GM18858 (cell line): ENCODE data around the gene SRGAP3.
"Not testable (repeated sequence)": the region's sequence is repeated elsewhere in the genome, so short reads cannot be mapped to it uniquely, and the experiment has no call there.

ENCODE experiments used
- ATAC-seq: cut with Tn5 transposase; IDR thresholded peaks from one replicate; pipeline ENCODE4 v1.9.1; 2021; ENCODE audit not compliant: unreplicated experiment

SRGAP3 gene

GRCh38 chr3:9098716-9099675, 150.4 kb downstream of the SRGAP3 start:
- no peak for ATAC-seq

GRCh38 chr3:9097495-9097894, 152.0 kb downstream of the SRGAP3 start:
- no peak for ATAC-seq

DNA sequence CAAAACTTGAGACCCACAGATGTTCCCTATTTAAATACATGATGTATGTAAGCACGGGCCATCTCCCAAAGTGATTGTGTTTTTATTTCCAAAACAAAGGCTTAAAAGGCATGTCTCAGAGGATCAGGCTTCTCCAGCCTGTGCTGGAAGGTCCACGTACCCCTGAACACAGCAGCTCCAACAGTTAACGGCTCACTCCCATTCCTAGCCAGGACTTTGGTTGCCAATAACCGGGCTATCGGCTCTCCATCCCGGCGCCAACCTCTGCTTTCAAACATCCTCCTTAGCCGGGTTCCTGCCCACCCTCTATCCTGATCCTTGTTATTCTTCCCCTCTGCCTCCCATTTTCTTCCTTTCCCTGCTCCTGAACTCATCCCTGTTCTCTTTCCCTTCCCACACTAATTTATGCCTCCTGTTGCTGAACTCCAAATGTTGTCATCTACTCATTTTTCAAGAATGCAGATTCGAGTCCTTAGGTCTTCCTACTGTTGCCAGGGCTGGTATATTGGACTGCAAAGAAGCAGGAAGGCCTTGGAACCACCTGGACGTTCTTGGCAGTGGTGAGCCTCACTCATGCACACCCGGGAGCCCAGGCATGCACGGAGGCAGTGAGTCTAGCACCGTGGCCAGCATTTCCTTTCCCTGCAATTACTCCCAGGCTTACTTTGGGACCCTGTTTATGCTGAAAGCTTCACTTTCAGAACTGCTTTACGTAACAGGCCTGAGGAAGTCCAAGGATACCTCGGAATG, 157.8 kb downstream of the SRGAP3 start:
- no peak for ATAC-seq

GRCh38 chr3:9088441-9089353, 160.7 kb downstream of the SRGAP3 start:
- ATAC-seq: no peak

- no peak for ATAC-seq
These were observed 161.5 kb downstream of the SRGAP3 start for GRCh38 chr3:9087831-9088413.

GRCh38 chr3:9085428-9085827, 164.0 kb downstream of the SRGAP3 start:
- not testable (repeated sequence) for ATAC-seq

GRCh38 chr3:9081184-9081818, 168.1 kb downstream of the SRGAP3 start:
- no peak for ATAC-seq

- peak; percentile 65 for ATAC-seq
These were observed 169.3 kb downstream of the SRGAP3 start for GRCh38 chr3:9080163-9080562.

DNA sequence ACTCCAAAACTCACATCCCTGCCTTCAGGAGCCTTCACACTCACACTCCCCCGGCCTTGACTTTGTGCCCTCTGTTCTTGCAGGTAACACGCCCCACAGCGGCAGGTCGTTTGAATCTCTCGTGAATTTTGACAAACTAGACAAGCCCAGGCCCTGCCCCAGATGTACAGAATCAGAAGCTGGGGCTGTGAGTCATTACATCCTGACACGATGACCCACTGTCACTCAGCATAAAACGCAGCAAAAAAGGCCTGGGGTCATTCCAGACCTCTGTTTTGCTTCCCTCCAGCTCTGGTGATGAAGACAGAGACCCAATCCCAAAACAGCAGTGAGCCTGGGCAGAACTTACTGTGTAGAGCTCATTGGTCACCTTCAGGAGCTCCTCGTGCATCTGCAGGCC, 169.8 kb downstream of the SRGAP3 start:
- ATAC-seq: no peak

DNA sequence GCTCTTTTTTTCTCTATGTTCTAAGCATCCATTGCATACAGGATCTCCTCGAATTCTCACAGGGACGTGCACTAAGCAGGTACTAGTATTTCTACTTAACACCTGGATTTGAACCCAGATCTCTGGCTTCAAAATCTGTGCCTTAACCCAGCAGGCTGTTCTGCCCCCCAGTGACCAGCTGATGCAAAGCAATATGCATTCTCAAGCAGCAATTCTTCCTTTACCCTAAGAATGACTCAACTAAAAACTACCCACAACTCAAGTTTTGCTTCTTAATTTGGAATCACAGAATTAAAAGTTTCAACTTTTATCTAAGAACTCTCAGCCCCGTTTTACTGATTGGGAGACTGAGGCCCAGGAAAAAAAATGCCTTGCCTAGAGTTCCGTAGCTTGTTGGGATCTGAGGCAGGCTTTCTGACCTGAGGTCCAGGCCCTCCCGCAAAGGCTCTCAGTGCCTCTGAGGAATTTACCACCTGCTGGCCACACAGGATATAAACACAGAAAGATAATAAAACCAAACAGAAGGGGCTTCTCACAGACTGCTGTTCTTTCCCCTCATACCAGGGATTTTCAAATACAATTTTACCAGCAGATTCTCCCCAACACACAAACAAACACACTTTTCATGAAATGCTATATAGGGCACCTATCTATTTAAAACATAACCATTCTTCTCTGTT, 170.7 kb downstream of the SRGAP3 start:
- no peak for ATAC-seq

DNA sequence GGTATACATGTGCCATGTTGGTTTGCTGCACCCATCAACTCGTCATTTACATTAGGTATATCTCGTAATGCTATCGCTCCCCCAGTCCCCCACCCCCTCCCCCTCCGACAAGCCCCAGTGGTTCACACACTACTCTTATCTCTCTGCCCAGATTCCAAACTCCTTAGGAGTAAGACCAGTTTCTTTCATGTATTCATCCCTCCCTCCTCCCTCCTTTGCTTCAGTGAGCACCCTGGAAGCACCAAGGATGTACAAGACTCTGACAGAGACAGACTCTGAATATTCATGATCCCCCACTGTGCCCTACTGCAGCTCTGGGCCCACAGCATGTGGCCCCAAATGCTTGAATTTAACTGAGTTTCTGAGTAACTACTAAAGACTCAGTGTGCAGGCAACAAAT, 172.4 kb downstream of the SRGAP3 start:
- no peak for ATAC-seq

GRCh38 chr3:9075762-9076161, 173.7 kb downstream of the SRGAP3 start:
- ATAC-seq: no peak

- no peak for ATAC-seq
These were observed 175.4 kb downstream of the SRGAP3 start for GRCh38 chr3:9074079-9074478.

DNA sequence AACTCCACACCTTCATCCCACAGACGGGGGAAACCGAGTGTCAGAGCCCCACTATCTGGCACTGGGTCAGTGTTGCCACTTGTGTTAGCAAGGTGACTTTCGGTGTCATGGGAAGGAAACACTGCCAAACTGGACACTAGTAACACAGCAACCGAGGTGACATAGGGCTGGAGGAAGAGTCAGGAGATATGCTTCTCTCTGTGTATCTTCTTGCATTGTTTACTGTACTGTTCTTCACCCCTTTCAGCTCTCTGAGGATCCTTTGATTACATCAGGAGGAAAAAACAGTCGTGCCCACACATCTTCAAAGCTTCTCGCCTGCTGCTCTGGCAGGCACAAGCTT, 176.8 kb downstream of the SRGAP3 start:
- no peak for ATAC-seq

DNA sequence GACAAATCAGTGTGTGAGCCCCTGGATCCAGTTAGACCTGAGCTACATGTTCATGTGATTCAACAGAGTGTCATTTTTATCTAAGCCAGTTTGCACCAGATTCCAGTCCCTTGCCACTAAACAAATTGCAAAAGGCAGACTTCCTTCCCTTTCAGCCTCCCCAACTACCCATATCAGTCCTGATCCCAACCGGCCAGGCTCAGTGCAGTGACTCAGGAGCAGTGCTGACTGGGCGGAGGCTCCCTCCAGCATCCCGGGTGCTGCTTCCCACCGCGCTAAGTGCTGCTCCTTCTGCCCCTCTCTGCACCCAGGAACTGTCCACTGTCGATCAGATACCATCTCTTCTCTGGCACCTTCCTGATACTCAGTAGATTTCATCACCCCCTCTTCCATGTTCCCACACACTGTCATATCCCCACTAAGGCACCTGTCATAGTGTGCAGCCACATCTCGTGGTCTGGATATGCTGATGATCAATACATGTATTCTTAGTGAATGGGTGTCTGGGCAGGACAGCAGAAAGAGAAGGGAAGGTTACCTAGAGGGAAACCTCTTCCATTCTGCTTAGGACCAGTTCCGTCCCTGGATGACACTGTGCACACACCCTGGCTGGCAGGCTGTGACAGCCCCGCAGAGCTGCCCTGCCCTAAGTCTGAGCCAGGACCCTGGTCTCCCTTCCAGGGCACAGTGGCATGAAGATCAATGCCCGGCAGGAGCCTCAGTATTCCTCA, 177.3 kb downstream of the SRGAP3 start:
- no peak for ATAC-seq

DNA sequence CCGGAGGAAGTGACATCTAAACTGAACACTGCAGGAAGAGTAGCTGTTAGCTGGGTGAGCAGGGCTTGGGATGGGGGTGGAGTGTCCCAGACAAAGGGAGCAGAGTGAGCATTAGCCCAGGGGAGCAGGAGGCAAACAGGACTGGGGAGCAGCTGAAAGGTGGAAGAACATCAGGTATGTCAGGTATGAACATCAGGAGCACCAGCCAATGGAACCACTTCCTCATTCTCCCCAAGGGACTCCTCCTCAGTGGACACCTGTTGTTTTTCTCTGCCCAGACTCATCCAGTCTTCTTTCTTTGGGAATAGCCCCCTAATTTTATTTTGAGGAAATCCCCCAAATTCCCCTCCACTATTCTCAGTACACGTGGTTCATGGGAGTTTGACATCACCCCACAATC, 178.5 kb downstream of the SRGAP3 start:
- ATAC-seq: no peak

DNA sequence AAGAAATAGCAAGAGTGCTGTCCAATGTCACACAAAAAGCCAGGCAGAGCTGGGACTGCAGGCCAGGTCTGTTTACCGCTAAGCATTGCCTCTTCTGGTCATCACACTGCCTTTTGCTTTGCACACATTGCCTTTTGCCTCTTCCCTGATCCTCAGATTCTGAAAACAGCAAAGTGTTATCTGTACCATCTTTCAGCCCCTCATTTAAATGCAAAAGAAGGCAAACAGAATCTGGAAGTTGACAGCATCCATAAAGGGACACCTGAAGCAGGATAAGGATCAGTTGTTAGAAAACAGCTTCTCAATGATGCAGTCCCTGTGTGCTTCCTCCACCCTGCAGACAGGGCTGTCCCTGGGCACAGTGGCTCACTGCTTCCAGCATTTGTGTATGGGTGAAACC, 179.5 kb downstream of the SRGAP3 start:
- ATAC-seq: no peak

DNA sequence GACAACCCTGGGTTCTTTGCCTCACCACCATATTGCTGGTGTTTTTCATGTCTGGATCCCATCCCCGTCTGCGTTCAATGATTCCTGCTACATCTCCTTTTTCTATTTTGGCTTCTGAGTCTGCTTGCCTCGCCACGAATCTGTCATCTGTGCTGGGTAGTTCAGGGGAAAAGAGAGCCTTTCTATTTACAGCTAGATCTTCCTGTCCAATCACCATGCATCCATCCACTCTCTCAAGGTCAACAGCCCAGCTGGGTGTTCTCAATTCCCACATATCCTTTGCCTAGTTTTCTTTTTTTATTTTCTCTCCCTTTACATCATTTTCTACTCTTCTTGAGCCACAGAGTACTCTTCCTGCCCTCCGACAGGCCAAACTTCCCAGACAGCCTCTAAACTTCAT, 181.4 kb downstream of the SRGAP3 start:
- ATAC-seq: no peak

DNA sequence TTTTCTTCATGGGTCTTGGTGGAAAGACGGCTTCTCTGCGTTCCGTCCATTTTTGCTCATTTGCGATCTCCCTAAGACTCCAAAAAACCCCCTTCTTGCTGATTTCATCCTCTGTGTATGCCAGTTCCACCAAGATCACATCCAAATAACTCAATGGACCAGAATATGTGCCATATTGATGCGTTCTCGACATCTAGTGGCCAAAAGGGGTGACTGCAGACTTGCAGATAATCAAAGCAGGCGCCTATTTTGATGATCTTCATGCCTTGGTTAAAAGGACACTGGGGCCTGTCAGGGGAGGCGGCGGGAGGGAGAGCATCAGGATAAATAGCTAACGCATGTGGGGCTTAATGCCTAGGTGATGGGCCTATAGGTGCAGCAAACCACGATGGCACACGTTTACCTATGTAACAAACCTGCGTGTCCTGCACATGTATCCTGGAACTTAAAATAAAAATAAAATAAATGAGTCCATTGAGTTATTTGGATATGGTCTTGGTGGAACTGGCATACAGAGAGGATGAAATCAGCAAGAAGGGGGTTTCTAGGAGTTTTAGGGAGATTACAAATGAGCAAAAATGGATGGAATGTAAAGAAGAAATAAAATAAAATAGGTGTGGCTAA, 182.0 kb downstream of the SRGAP3 start:
- no peak for ATAC-seq
